Measurements from ENCODE around the gene GFOD1.

DNA sequence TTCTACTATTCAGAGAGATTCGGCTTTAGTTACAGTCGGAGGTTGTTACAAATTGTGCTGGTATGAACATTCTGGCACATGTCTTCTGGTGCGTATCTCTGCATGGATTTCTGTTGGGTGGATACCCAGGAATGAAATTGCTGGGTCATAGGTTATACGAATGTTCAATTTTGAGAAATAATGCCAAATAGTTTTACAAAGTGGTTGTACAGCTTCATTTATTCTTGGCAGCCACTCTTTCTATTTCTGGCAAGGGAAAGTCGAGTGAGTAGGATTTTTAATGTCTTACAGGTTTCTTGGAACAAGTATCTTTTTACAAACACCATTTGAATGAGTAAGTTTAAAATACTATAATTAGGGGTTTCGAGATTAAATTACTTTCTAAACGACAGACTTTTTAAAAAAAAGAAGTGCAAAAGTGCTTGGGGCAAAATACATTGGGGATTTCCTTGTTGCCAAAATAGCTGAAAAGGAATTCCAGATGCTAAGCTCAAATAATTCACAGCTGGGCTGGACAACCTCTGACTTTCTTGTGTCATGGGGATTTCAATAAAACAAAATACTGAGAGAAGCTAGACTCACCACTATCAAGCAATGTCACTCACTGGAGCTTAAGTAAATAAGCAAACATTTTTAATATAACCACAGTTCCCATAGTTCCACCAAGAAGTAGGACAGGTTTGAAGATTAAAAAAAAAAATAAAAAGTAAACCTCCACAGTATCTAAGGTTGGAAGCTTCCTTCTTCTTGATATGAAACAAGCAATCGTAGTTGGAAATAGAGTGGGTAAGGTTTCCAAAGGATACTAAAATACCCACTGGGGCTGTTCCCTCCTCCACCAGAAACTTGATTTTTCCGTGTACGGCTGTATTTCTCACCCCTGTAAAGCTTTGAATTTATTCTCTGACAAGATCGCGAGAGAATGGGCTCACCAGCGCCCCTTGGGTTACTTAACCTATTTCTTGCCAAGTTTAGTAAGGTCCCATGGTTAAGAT, 21.6 kb upstream of the GFOD1 start:
- TF ChIP-seq, protein P1, sequence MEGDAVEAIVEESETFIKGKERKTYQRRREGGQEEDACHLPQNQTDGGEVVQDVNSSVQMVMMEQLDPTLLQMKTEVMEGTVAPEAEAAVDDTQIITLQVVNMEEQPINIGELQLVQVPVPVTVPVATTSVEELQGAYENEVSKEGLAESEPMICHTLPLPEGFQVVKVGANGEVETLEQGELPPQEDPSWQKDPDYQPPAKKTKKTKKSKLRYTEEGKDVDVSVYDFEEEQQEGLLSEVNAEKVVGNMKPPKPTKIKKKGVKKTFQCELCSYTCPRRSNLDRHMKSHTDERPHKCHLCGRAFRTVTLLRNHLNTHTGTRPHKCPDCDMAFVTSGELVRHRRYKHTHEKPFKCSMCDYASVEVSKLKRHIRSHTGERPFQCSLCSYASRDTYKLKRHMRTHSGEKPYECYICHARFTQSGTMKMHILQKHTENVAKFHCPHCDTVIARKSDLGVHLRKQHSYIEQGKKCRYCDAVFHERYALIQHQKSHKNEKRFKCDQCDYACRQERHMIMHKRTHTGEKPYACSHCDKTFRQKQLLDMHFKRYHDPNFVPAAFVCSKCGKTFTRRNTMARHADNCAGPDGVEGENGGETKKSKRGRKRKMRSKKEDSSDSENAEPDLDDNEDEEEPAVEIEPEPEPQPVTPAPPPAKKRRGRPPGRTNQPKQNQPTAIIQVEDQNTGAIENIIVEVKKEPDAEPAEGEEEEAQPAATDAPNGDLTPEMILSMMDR (IDR thresholded peaks at IDR 0.05; ENCODE audit: low read depth, low read length, poor library complexity, severe bottlenecking) = no peak
- no peak for TF ChIP-seq EZH2phosphoT487 (IDR thresholded peaks at IDR 0.05; ENCODE audit: borderline replicate concordance, low read length)
